Esophagus squamous epithelium (tissue), 5 donors: ENCODE data around the gene PRPF31. TPM values are rescaled to one million over a fixed set of nuclear protein-coding genes. Genes with fewer than 3 reads are reported as not detected.

ENCODE experiments used
- DNase-seq: peaks from one replicate; lab custom pipeline; 2025; lab: John Stamatoyannopoulos, UW
- H3K27ac ChIP-seq, 4 donors: fragments of 200-600 bp; sonication (generic); one replicate each; pipeline ENCODE4 v1.5.1; 2016 to 2019; ENCODE audit warnings: mild to moderate bottlenecking in 1 of 4
- H3K27me3 ChIP-seq, 4 donors: fragments of 200-600 bp; sonication (generic); 1 replicate in 3 of 4; 2 replicates in 1 of 4; pipeline versions ENCODE4 v1.5.1 to v1.6.0; 2017 to 2021; ENCODE audit warnings: antibody characterized with exemption in 1 of 4
- H3K36me3 ChIP-seq, 3 donors: fragments of 200-600 bp; sonication (generic); one replicate each; pipeline ENCODE4 v1.5.1; 2016 to 2019
- H3K4me1 ChIP-seq, 3 donors: fragments of 200-600 bp; sonication (generic); one replicate each; pipeline ENCODE4 v1.5.1; 2017 to 2019
- H3K4me3 ChIP-seq, 4 donors: fragments of 200-600 bp; sonication (generic); 1 replicate in 3 of 4; 2 replicates in 1 of 4; pipeline ENCODE4 v1.5.1; 2016 to 2019; ENCODE audit warnings: mild to moderate bottlenecking in 2 of 4, moderate library complexity in 1 of 4
- H3K9me3 ChIP-seq, 3 donors: fragments of 200-600 bp; sonication (generic); one replicate each; pipeline ENCODE4 v1.5.1; 2016 to 2019
- CTCF ChIP-seq, 6 experiments: fragments of 450-650 bp in 4 of 6; fragments of 200-600 bp in 2 of 6; sonication (generic) in 2 of 6; IDR thresholded peaks; one replicate each; pipeline ENCODE4 v1.5.1; 2016 to 2019; ENCODE audit warnings: antibody characterized with exemption in 6 of 6, mild to moderate bottlenecking in 4 of 6, moderate library complexity in 4 of 6
- POLR2A ChIP-seq, 4 donors: fragments of 450-650 bp; IDR thresholded peaks; one replicate each; pipeline ENCODE4 v1.6.1; 2017; ENCODE audit warnings: antibody characterized with exemption in 4 of 4, mild to moderate bottlenecking in 4 of 4, moderate library complexity in 3 of 4
- WGBS, 2 donors: methylation state at CpG; one replicate each; pipeline ENCODE4 v1.1.5; 2018; 5-methylcytosine and 5-hydroxymethylcytosine counted together
- intact Hi-C: fragments of 100-400 bp; cut with DNase I; formaldehyde crosslinking; loops from one replicate; pipeline ENCODE4 v1.15.0; 2022
- total RNA-seq, 4 donors: library from RNA; depleted of rRNA; stranded (reverse); fragments of >200 nt; gene quantifications; one replicate each; pipeline ENCODE4 v1.1.0, GENCODE V29; 2016
- donor health status: DM: yes; HTN: yes; CAD: no.

The PRPF31 gene
- total RNA-seq, 4 donors from 2014 or later, result 41.8 to 49.2 (median 43.2) TPM

DNA sequence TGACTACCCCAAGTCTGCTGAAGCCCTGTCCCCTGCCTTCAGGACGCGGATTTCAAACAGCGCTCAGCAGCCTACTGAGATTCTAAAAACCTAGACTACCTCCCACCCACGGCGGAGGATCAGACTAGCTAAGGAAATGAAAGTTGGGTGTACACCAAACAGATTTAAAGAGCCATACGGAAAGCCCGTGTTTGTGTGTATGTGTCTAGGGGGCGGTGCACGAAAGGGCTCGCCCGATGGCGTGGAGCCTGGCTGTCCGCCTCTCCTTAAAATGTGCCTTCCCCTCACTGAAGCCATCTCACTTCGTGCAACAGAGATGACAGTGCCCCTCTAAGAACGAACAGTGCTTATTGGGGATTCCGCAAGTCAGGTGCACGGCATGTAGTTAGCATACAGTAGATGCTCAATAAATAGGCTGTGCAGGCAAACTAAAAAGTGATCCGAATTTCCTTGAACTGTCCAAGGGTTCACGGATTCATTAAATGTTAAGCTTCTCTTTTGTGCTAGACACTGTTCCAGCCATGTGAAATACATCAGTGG is 43.3 kb downstream of the PRPF31 start:
- no peaks in the 10 kb centered on the region for H3K9me3 ChIP-seq
- peak overlapping the region; percentile 56 to 82 (median 74) for H3K4me3 ChIP-seq
- H3K36me3 ChIP-seq, result peaks cover 27 to 44% (median 41%) of the 10 kb centered on the region in 3 donors
- no peak for DNase-seq
- intact Hi-C loops, result no loop called here
- TF ChIP-seq CTCF (IDR thresholded peaks at IDR 0.05) (no peak), POLR2A (IDR thresholded peaks at IDR 0.05) (no peak)
- WGBS, 2 donors, result 0 to 6% methylated on average over 3 to 19 of the region's 19 CpGs
- H3K4me1 ChIP-seq, result peaks cover 30 to 67% (median 36%) of the 10 kb centered on the region in 3 donors
- H3K27me3 ChIP-seq, result no peaks in the 10 kb centered on the region
- H3K27ac ChIP-seq, result peak overlapping the region; percentile 88 to 98 (median 98)

DNA sequence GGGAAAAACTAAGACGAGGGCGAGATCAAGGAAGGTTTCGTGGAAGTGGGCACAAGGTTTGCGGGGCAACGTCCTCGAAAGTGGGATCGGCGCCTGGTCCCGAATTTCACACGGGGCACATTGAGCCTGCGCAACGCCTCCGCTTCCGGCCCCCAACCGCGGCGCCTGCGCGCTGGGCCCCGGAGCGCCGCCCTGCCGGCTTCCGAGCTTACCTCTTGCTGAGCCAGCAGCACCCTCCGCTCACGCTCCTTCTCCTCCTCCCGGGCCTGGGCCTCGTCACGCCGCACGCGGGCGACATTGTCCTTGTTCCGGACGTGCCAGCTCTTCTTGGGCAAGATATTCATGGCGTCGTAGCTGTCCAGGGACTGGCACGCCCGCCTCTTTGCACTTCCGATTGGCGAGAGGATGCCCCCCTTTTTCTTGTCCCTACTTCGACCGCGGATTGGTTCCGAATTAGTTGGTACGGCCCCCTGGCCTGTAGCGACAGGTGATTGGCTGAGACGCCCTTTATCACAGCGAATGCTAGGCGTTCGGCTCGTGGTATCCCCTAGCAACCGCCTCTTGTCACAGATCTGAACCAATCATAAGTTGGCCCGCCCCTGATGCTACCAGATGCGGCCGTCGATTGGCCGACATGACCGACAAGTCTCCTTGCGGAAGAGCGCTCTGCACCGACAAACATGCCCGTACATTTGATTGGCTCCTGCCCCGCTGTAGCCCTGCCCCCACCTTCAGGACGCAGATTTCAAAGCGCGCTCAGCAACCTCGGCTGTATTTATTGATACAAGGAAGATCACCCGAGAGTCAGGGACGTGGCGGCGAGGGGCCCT is 44.0 kb downstream of the PRPF31 start, which contains the start of gene LENG1:
TSS of gene LENG1 (minus strand) at position 370 of the 830 bp plus-strand sequence. CDS start at position 344, 26 bp downstream.
- H3K36me3 ChIP-seq, result peaks cover 22 to 37% (median 34%) of the 10 kb centered on the region in 3 donors
- H3K27ac ChIP-seq, result peak within 1 kb of the TSS; percentile 88 to 98 (median 98)
- H3K4me1 ChIP-seq, result peaks cover 34 to 72% (median 40%) of the 10 kb centered on the region in 3 donors
- TF ChIP-seq POLR2A (IDR thresholded peaks at IDR 0.05) (peak in 3 of 4 donors; percentile 48 to 58 (median 54)), CTCF (IDR thresholded peaks at IDR 0.05) (peak in 4 of 6 experiments; percentile 27 to 62 (median 32))
- WGBS, 2 donors, result 0 to 1% methylated on average over 54 to 57 of the region's 72 CpGs
- intact Hi-C loops, result loop anchor here (10.0 kb wide), 1 partner anchor 75 kb away; no protein-coding TSS in a partner anchor
- H3K4me3 ChIP-seq, result peak within 1 kb of the TSS; percentile 56 to 82 (median 74)
- H3K27me3 ChIP-seq, result peaks cover 0 to 5% (median 0%) of the 10 kb centered on the region in 4 donors
- no peaks in the 10 kb centered on the region for H3K9me3 ChIP-seq
- DNase-seq, result peak; percentile 100

GRCh38 chr19:54160182-54160811 is 44.7 kb downstream of the PRPF31 start:
- intact Hi-C loops, result loop anchor here (10.0 kb wide), 1 partner anchor 75 kb away; no protein-coding TSS in a partner anchor
- H3K36me3 ChIP-seq, result peaks cover 15 to 29% (median 26%) of the 10 kb centered on the region in 3 donors
- WGBS, 2 donors, result 0 to 2% methylated on average over 15 to 21 of the region's 28 CpGs
- DNase-seq, result no peak
- peak overlapping the region; percentile 80 to 98 (median 92) for H3K27ac ChIP-seq
- no peaks in the 10 kb centered on the region for H3K9me3 ChIP-seq
- peak overlapping the region; percentile 32 to 82 (median 62) for H3K4me3 ChIP-seq
- no peak for TF ChIP-seq CTCF (IDR thresholded peaks at IDR 0.05)
- TF ChIP-seq POLR2A (IDR thresholded peaks at IDR 0.05), result peak in 2 of 4 donors; percentile 38 to 44
- peaks cover 0 to 11% (median 0%) of the 10 kb centered on the region in 4 donors for H3K27me3 ChIP-seq
- peaks cover 40 to 78% (median 42%) of the 10 kb centered on the region in 3 donors for H3K4me1 ChIP-seq

GRCh38 chr19:54160854-54161253 is 45.3 kb downstream of the PRPF31 start:
- Histone ChIP-seq H3K27ac (peak overlapping the region; percentile 80 to 98 (median 92)), H3K9me3 (no peaks in the 10 kb centered on the region)
- DNase-seq, result no peak

More at GRCh38 chr19:54160854-54161253, 45.3 kb downstream of the PRPF31 start:
- Histone ChIP-seq H3K27me3 (peaks cover 0 to 15% (median 0%) of the 10 kb centered on the region in 4 donors), H3K4me1 (peaks cover 41 to 78% (median 42%) of the 10 kb centered on the region in 3 donors), H3K36me3 (peaks cover 10 to 24% (median 21%) of the 10 kb centered on the region in 3 donors), H3K4me3 (peak overlapping the region in 3 of 4 donors; percentile 47 to 82 (median 78))
- intact Hi-C loops, result loop anchor here (10.0 kb wide), 1 partner anchor 74 kb away; no protein-coding TSS in a partner anchor
- 35 to 51% methylated on average over 11 to 12 of the region's 13 CpGs for WGBS, 2 donors
- TF ChIP-seq CTCF (IDR thresholded peaks at IDR 0.05) (no peak), POLR2A (IDR thresholded peaks at IDR 0.05) (no peak)
